Breast epithelium (tissue), 4 donors: ENCODE measurements around the gene ASCC3. TPM values are rescaled to one million over a fixed set of nuclear protein-coding genes. Genes with fewer than 3 reads are reported as not detected.

Experiments used
- DNase-seq, 2 donors: peaks; one replicate each; pipeline ENCODE4 v3.0.0-alpha.2; 2019; ENCODE audit warnings: low spot score in 2 of 2
- H3K27ac ChIP-seq, 2 donors: fragments of 200-600 bp; sonication (generic) in 1 of 2; one replicate each; pipeline ENCODE4 v1.5.1; 2016 to 2019; ENCODE audit warnings: mild to moderate bottlenecking in 1 of 2
- H3K27me3 ChIP-seq, 2 donors: fragments of 200-600 bp; sonication (generic) in 1 of 2; one replicate each; pipeline versions ENCODE4 v1.5.1 to v1.6.0; 2017 to 2019; ENCODE audit warnings: control low read depth in 1 of 2, mild to moderate bottlenecking in 1 of 2
- H3K36me3 ChIP-seq: fragments of 200-600 bp; one replicate; pipeline ENCODE4 v1.5.1; 2019
- H3K4me1 ChIP-seq, 2 donors: fragments of 200-600 bp; sonication (generic); one replicate each; pipeline ENCODE4 v1.5.1; 2016 to 2019; ENCODE audit warnings: control low read depth in 1 of 2
- H3K4me3 ChIP-seq, 3 donors: fragments of 200-600 bp; sonication (generic); 1 replicate in 2 of 3; 2 replicates in 1 of 3; pipeline ENCODE4 v1.5.1; 2016 to 2019; ENCODE audit warnings: mild to moderate bottlenecking in 3 of 3, moderate library complexity in 2 of 3
- H3K9me3 ChIP-seq, 2 donors: fragments of 200-600 bp; sonication (generic) in 1 of 2; one replicate each; pipeline ENCODE4 v1.5.1; 2016 to 2019; ENCODE audit warnings: control low read depth in 1 of 2
- POLR2A ChIP-seq: fragments of 450-650 bp; IDR thresholded peaks from one replicate; pipeline ENCODE4 v1.6.1; 2016; ENCODE audit warnings: antibody characterized with exemption, mild to moderate bottlenecking, moderate library complexity
- POLR2AphosphoS5 ChIP-seq, 3 donors: sonication (generic); formaldehyde crosslinking; IDR thresholded peaks; one replicate each; pipeline ENCODE4 v1.6.1; 2017; ENCODE audit warnings: antibody characterized with exemption in 3 of 3
- intact Hi-C: fragments of 100-400 bp; cut with DNase I; formaldehyde crosslinking; loops from one replicate; pipeline ENCODE4 v1.15.1; 2023; ENCODE audit warnings: low total_unique reads
- total RNA-seq, 3 donors: library from RNA; depleted of rRNA; stranded (reverse); fragments of >200 nt; gene quantifications; one replicate each; pipeline ENCODE4 v1.1.0, GENCODE V29; 2016
- TF ChIP-seq, protein P1 (sequence below), 3 donors: fragments of 450-650 bp; IDR thresholded peaks; one replicate each; pipeline ENCODE4 v1.5.1; 2016 to 2017; ENCODE audit warnings: antibody characterized with exemption in 3 of 3, mild to moderate bottlenecking in 3 of 3, moderate library complexity in 3 of 3

Gene ASCC3
- total RNA-seq, 3 donors from 2014 or later = 23.5 to 49.3 (median 44.6) TPM

DNA sequence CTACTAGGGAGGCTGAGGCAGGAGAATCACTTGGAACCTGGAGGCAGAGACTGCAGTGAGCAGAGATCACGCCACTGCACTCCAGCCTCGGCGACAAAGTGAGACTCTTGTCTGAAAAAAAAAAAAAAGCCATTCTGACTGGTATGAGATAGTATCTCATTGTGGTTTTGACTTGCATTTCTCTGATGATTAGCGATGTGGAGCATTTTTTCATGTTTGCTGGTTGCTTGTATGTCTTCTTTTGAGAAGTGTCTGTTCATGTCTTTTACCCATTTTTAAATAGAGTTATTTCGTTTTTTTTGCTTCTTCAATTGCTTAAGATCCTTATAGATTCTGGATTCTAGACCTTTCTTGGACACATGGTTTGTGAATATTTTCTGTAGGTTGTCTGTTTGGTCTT is 312.9 kb downstream of the ASCC3 start:
- Histone ChIP-seq H3K4me1 (no peaks in the 10 kb centered on the region), H3K27ac (no peak overlapping the region), H3K9me3 (peaks cover 0 to 7% of the 10 kb centered on the region in 2 donors), H3K27me3 (no peaks in the 10 kb centered on the region), H3K4me3 (no peak overlapping the region), H3K36me3 (no peaks in the 10 kb centered on the region)
- intact Hi-C loops = no loop called here
- no peak for DNase-seq
- TF ChIP-seq, protein P1, sequence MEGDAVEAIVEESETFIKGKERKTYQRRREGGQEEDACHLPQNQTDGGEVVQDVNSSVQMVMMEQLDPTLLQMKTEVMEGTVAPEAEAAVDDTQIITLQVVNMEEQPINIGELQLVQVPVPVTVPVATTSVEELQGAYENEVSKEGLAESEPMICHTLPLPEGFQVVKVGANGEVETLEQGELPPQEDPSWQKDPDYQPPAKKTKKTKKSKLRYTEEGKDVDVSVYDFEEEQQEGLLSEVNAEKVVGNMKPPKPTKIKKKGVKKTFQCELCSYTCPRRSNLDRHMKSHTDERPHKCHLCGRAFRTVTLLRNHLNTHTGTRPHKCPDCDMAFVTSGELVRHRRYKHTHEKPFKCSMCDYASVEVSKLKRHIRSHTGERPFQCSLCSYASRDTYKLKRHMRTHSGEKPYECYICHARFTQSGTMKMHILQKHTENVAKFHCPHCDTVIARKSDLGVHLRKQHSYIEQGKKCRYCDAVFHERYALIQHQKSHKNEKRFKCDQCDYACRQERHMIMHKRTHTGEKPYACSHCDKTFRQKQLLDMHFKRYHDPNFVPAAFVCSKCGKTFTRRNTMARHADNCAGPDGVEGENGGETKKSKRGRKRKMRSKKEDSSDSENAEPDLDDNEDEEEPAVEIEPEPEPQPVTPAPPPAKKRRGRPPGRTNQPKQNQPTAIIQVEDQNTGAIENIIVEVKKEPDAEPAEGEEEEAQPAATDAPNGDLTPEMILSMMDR (IDR thresholded peaks at IDR 0.05) = no peak
- TF ChIP-seq POLR2A (no peak), POLR2AphosphoS5 (IDR thresholded peaks at IDR 0.05) (no peak)

GRCh38 chr6:100566563-100566962 is 314.6 kb downstream of the ASCC3 start:
- Histone ChIP-seq H3K4me3 (no peak overlapping the region), H3K9me3 (peaks cover 0 to 7% of the 10 kb centered on the region in 2 donors), H3K27ac (no peak overlapping the region), H3K4me1 (no peaks in the 10 kb centered on the region), H3K36me3 (no peaks in the 10 kb centered on the region), H3K27me3 (no peaks in the 10 kb centered on the region)
- no peak for DNase-seq
- TF ChIP-seq POLR2A (no peak), POLR2AphosphoS5 (IDR thresholded peaks at IDR 0.05) (no peak)
- TF ChIP-seq, protein P1 (IDR thresholded peaks at IDR 0.05) = no peak
- intact Hi-C loops = no loop called here

GRCh38 chr6:100565439-100566104 is 315.6 kb downstream of the ASCC3 start:
- H3K27me3 ChIP-seq = no peaks in the 10 kb centered on the region
- peaks cover 0 to 7% of the 10 kb centered on the region in 2 donors for H3K9me3 ChIP-seq
- DNase-seq = no peak
- H3K36me3 ChIP-seq = no peaks in the 10 kb centered on the region
- intact Hi-C loops = no loop called here
- H3K4me1 ChIP-seq = no peaks in the 10 kb centered on the region
- H3K4me3 ChIP-seq = no peak overlapping the region
- H3K27ac ChIP-seq = no peak overlapping the region
- TF ChIP-seq, protein P1 (IDR thresholded peaks at IDR 0.05) = no peak
- no peak for TF ChIP-seq POLR2AphosphoS5 (IDR thresholded peaks at IDR 0.05)
- TF ChIP-seq POLR2A = no peak

DNA sequence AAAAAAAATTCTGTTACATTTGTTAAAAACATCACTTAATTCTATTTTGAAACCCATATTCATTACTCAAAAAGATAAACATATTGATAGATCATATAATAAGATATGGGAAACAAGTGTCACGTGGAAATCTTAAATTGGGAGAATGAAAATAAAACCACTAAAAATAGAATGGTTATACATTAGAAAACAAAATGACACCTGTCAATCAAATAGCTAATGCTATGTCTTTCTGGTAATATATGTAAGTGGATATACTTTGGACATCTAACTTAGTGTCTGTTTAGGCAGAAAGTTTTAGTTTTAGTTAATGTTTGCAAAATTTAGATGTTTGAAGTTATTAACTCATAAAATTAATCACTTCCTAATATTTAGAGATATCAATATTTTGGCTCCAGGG is 321.3 kb downstream of the ASCC3 start:
- no peaks in the 10 kb centered on the region for H3K36me3 ChIP-seq
- H3K4me3 ChIP-seq = no peak overlapping the region
- no peaks in the 10 kb centered on the region for H3K4me1 ChIP-seq
- intact Hi-C loops = no loop called here
- TF ChIP-seq POLR2AphosphoS5 (IDR thresholded peaks at IDR 0.05) (no peak), POLR2A (no peak)
- TF ChIP-seq, protein P1 (IDR thresholded peaks at IDR 0.05) = no peak
- no peak overlapping the region for H3K27ac ChIP-seq
- DNase-seq = no peak
- H3K27me3 ChIP-seq = no peaks in the 10 kb centered on the region
- H3K9me3 ChIP-seq = no peaks in the 10 kb centered on the region

- Histone ChIP-seq H3K4me1 (no peaks in the 10 kb centered on the region), H3K4me3 (no peak overlapping the region), H3K27me3 (no peaks in the 10 kb centered on the region), H3K36me3 (no peaks in the 10 kb centered on the region), H3K9me3 (no peaks in the 10 kb centered on the region), H3K27ac (no peak overlapping the region)
- no peak for DNase-seq
- TF ChIP-seq POLR2AphosphoS5 (IDR thresholded peaks at IDR 0.05) = no peak
- TF ChIP-seq, protein P1 (IDR thresholded peaks at IDR 0.05) = no peak
- no peak for TF ChIP-seq POLR2A
- intact Hi-C loops = no loop called here
Observed at GRCh38 chr6:100554228-100554627, 326.9 kb downstream of the ASCC3 start.
